GM21786 (cell line): Measurements from ENCODE around the gene PLCL1.

ENCODE experiments used
- ATAC-seq: cut with Tn5 transposase; IDR thresholded peaks from one replicate; pipeline ENCODE4 v1.9.1; 2021; ENCODE audit not compliant: unreplicated experiment

The PLCL1 gene

DNA sequence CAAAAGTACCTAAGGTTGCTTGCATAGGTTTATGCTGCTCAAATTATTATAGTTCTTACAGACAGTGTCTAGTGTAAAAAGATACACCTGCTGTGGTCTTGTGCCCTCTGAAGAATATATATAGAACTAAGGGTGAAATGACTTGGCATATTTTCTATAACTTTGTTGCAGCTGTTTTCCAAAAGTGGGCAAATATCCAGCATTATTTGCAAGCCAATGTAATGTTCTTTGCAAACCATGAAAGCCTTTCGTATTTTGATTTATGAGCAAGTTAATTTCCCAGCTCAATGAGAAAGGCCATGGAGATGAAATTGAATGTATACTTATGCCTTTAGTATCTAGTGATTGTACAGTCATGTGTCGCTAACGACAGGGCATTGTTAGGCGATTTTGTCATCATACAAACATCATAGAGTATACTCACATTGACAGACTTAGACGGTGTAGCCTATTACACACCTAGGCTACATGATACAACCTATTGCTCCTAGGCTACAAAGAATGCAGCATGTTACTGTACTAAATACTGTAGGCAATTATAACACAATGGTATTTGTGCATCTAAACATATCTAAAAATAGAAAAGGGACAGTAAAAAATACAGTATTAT is 116.3 kb downstream of the PLCL1 start:
- ATAC-seq, result no peak

DNA sequence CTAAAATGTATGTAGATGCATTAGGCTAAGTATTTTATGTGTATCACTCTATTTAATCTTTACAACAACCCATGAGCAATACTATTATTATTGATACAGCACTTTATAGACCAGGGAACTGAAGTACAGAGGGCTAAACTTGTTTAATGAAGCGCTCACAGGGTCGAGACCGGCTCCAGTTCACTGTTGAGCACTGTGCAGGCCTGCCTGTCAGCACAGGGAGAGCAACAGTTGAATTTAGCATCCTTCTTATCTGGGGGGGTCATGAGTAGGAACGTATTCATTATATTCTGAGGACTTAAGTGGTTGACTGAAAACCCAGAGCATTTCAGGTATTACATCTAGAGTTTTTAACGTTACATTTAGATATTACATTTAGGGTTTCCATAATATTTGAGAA is 120.1 kb downstream of the PLCL1 start:
- no peak for ATAC-seq

DNA sequence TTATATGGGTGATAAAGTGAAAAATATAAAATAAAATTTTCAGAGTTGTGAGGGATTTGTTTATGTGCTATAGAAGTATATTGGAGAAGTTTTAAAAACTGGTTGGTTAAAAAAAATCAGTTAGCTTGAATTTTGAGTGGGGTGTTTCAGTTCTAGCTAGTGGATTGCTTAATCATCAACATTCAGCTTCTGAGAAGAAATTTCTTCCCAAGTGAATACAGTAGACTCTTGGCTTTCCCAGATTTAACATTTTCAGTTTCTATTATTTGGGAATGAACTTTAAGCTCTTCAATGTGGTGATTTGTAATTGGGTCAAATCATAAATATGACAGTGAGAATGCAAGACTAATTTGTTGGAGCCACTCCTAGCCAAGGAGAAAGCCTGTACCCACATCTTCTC is 120.8 kb downstream of the PLCL1 start:
- ATAC-seq, result no peak

DNA sequence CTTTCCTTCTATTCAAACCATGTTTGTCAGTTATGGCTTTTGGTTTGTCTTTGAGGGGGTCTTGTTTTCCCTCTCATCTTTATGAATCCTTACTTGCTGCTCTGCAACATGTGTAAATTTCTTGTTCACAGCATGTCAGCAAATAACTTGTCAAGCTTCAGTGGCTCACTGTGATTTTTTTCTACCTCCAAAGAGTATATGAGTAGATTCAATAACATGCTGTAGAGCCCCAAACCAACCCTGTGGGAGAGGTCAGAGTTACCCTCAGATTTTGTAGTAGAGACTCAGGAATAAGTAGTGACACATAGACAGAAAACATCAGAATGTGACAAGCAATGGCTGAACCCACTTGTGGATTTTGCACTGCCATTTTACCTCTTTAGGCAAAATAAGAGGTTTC is 121.6 kb downstream of the PLCL1 start:
- ATAC-seq, result no peak

GRCh38 chr2:197926673-197927072 is 122.3 kb downstream of the PLCL1 start:
- no peak for ATAC-seq

DNA sequence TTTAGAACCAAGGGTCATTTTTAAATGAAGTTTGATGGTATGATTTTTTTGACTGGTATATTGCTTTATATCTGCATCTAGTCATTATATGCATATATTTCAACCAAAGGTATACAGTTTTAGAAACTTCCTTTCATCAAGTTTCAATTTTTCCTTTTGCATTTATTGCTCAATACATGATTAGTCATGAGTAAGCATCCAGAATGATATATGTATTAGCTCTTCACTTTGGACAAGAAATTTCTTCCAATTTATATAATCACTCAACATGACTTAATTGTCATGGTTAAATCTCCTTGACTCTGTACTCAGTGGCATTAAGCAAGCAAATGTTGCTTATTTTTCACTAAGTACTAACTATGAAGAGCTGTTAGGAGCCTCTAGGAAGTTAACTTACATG is 123.6 kb downstream of the PLCL1 start:
- no peak for ATAC-seq

- no peak for ATAC-seq
Observed at GRCh38 chr2:197929008-197929885, 124.9 kb downstream of the PLCL1 start.

DNA sequence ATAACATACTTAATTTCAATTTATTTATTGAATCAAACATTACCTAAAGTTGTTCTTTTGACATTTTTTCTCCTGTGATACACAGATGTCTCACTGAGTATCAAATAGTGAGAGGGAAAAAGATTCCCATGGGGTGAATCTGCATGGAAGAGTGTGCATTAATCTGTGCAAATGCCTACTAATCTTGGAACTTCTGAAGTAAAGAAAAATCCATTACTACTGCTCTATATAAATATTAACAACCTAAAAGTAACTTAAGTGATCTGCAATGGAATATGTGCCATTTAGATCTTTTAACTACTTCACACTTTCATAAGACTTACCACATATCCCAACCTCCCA is 125.5 kb downstream of the PLCL1 start:
- ATAC-seq, result no peak

- ATAC-seq, result no peak
Observed at GRCh38 chr2:197930570-197931278, 126.3 kb downstream of the PLCL1 start.

DNA sequence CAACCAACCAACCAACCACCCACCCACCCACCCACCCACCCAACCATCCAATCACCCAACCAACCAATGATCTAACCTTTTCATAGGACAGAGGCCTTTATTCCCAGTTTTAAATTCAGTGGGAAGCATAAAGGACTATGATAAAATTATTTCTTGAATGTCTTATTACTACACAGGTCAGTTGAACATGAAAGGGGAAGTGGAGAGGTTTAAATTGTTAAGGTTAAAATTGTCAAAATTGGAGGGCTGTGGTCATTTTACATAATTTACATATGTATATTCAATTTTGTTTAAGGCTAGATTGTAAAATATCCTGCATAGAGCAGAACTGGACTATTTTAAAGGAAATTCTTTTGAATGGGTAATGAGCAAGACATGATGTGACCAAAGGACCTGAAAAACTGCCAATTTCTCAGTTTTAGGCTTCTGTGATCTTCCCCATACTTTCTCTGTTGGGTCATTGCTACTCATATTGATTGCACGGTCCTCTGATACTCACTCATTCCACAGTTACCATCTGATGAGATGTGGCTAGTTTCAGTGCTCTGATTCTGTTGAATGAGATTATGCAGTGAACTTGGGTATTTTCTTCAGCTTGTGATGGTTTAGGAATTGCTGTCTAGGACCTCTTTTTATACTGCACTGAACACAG is 127.4 kb downstream of the PLCL1 start:
- ATAC-seq, result no peak

- ATAC-seq, result no peak
Observed at GRCh38 chr2:197932374-197932773, 128.0 kb downstream of the PLCL1 start.

DNA sequence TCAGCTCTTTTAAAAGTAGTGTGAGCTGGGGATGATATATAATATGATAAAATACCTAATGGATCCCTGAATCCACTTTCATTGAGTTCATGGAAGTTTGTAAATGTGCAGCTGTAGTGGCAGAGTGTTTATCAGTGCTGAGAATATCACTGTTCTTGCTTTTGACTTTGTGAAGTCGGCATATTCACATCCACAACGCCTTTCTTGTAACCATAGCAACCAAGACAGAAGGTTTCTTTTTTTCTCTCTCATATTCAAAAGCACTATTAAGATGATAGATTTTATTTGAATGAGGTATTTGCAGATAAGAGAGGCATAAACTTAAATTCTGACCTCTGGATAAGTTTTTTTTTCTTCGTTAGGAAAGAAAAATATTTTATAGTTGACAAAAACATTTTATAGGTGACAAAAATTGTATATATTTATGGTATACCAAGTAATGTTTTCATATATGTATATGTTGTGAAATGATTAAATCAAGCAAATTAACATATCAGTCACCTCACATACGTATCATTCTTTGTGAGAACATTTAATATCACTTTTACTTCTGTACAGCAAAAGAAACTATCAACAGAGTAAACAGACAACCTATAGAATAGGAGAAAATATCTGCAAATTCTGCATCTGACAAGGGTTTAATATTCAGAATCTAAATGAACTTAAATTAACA is 130.0 kb downstream of the PLCL1 start:
- ATAC-seq, result no peak

DNA sequence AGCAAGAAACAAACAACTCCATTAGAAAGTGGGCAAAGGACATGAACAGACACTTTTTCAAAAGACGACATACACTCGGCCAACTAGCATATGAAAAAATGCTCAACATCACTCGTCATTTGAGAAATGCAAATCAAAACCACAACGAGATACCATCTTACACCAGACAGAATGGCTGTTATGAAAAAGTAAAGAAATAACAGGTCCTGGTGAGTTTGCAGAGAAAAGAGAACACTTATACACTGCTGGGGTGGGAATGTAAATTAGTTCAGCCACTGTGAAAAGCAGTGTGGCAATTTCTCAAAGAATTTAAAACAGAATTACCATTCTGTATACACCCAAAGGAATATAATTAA is 130.5 kb downstream of the PLCL1 start:
- no peak for ATAC-seq

- no peak for ATAC-seq
Observed at GRCh38 chr2:197937814-197938213, 133.4 kb downstream of the PLCL1 start.

- no peak for ATAC-seq
Observed at GRCh38 chr2:197938555-197938954, 134.2 kb downstream of the PLCL1 start.

- ATAC-seq, result no peak
Observed at GRCh38 chr2:197939787-197940186, 135.4 kb downstream of the PLCL1 start.

- no peak for ATAC-seq
Observed at GRCh38 chr2:197940382-197940781, 136.0 kb downstream of the PLCL1 start.

- no peak for ATAC-seq
Observed at GRCh38 chr2:197941715-197942114, 137.3 kb downstream of the PLCL1 start.

- ATAC-seq, result no peak
Observed at GRCh38 chr2:197943731-197944130, 139.3 kb downstream of the PLCL1 start.

- ATAC-seq, result no peak
Observed at GRCh38 chr2:197944416-197945096, 140.2 kb downstream of the PLCL1 start.

DNA sequence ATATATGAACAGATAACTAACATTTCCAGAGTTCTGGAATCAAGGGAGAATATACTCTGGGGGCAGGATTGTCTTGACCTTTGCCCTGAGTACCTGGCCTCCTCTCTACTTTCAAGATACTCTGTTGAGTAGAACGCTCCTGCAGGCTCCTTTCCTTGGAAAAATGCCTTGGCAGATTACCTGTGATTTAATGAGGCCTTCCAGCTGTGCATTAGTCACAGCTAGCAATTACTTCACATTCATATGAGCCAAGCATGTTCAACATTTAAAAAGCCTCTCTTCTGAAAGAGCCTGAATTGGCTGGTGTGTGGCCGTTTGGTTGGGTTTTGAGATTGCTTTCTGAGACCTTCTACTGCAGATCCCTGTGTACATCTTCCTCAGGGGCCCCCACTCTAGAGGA is 142.2 kb downstream of the PLCL1 start:
- ATAC-seq, result no peak
